RWPE1 (cell line): ENCODE data around the gene KCNMA1.

ENCODE experiments used
- CTCF ChIA-PET: fragments of 350-600 bp; sonication (Branson Sonifier 250); formaldehyde crosslinking; extraction: SDS; loops from one replicate; lab custom pipeline; 2021; lab: Yijun Ruan, JAX
- POLR2A ChIA-PET: fragments of 400-600 bp; formaldehyde crosslinking; extraction: SDS; loops from one replicate; lab custom pipeline; 2020; ENCODE audit warnings: antibody characterized with exemption; ENCODE audit not compliant: low non-redundant PET; lab: Yijun Ruan, JAX
- DNase-seq: peaks from one replicate; pipeline ENCODE4 v3.0.0; 2012; ENCODE audit warnings: low spot score
- H3K27ac ChIP-seq: fragments of 450-650 bp; 2 replicates; pipeline ENCODE4 v1.5.1; 2017
- TF ChIP-seq, protein P1 (sequence below): fragments of 450-650 bp; conservative IDR thresholded peaks from 2 replicates; pipeline ENCODE4 v1.5.1; 2017; ENCODE audit warnings: low read depth, mild to moderate bottlenecking

Gene KCNMA1

DNA sequence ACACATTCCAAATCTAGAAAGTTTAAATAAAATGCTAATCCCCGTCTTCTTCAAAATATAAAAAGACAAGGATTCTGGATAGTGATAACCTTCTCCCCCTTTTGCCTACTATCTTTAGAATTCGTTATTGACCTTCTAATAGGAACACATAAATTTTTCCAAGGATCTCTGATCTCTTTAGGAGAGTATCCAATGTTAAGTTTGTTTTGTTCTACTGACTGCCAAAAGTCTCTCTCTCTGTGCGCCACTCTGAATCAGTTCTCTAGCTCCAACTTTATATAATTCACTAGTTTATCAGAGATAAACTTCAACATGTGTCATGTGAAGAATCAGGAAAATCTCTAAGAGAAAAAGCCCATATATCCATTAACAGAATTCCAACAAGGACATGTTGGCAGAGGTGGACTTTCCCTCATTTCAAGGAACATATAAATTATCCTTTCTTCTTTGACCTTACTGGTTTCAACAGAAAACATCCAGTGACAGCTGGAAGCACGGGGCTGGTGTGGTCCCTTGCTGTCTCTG lies 615.6 kb downstream of the KCNMA1 start:
- TF ChIP-seq, protein P1, sequence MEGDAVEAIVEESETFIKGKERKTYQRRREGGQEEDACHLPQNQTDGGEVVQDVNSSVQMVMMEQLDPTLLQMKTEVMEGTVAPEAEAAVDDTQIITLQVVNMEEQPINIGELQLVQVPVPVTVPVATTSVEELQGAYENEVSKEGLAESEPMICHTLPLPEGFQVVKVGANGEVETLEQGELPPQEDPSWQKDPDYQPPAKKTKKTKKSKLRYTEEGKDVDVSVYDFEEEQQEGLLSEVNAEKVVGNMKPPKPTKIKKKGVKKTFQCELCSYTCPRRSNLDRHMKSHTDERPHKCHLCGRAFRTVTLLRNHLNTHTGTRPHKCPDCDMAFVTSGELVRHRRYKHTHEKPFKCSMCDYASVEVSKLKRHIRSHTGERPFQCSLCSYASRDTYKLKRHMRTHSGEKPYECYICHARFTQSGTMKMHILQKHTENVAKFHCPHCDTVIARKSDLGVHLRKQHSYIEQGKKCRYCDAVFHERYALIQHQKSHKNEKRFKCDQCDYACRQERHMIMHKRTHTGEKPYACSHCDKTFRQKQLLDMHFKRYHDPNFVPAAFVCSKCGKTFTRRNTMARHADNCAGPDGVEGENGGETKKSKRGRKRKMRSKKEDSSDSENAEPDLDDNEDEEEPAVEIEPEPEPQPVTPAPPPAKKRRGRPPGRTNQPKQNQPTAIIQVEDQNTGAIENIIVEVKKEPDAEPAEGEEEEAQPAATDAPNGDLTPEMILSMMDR = no peak
- no peak overlapping the region for H3K27ac ChIP-seq
- POLR2A ChIA-PET = no interaction called here
- DNase-seq = no peak
- CTCF ChIA-PET = no interaction called here

DNA sequence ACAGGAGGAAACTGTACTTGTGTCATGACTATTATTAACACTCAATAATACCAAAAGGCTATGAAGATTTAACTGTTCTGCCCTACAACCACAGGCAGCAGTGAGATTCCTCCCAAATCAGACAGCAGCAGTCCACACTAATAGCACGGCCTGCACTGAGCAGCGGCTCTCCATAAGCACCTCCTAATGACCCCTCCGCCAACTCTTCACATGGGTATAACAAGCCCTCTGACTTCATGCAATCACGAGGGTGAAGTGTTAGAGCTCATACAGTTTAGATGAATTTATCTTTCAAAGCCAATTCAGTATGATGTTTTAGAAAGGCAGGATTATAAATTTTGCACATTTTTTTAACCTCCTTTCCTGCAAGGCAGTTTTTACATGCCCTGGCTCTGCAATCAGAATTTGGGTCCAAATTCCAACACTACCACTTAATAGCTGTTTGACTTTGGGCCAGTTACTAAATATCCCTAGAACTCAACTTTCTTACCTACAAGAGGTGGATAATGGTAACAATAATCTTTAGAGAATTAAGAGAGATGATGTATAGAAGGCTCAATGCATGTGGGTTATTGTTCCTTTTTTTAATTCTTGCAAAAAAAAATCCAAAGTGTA lies 617.1 kb downstream of the KCNMA1 start:
- no peak overlapping the region for H3K27ac ChIP-seq
- TF ChIP-seq, protein P1 = no peak
- DNase-seq = no peak
- POLR2A ChIA-PET = no interaction called here
- CTCF ChIA-PET = interaction anchor here (0.5 to 1.0 kb wide), 3 partner anchors 11 to 1709 kb away, joined by 3 read pairs; no protein-coding TSS in a partner anchor

GRCh38 chr10:77016855-77017254 lies 620.8 kb downstream of the KCNMA1 start:
- DNase-seq = no peak

DNA sequence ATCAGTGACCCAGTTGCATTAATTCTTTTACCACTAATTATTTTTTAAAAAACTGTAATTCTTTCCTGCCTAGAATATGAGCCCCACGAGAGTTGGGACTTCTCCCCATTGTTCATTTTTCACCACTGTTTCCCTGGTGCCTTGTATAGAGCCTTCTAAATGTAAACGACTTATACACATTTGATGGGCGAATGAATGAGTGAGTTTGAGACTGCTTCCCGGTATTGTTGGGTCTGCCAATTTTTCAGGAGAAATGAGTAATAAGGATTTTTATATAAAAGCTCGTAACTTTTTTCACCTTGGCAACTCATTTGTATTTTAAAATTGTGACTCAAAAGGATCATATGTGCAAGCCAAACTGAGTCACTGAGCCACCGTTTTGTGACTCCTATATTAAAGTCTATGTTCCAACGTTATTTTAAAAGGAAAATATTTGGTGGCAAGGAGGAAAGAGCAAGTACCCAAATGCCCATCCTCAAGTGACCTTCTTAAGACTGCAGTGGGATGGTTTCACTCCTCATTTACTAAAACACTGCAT lies 621.3 kb downstream of the KCNMA1 start:
- DNase-seq = no peak
- H3K27ac ChIP-seq = no peak overlapping the region
- ChIA-PET POLR2A (no interaction called here), CTCF (interaction anchor here (0.6 kb wide), 1 partner anchor 1006 kb away, joined by 7 read pairs; no protein-coding TSS in a partner anchor)
- TF ChIP-seq, protein P1 = no peak

More at GRCh38 chr10:77016855-77017254, 620.8 kb downstream of the KCNMA1 start:
- TF ChIP-seq, protein P1 = no peak
- POLR2A ChIA-PET = no interaction called here
- CTCF ChIA-PET = interaction anchor here (0.6 kb wide), 1 partner anchor 1006 kb away, joined by 7 read pairs; no protein-coding TSS in a partner anchor
- H3K27ac ChIP-seq = no peak overlapping the region

DNA sequence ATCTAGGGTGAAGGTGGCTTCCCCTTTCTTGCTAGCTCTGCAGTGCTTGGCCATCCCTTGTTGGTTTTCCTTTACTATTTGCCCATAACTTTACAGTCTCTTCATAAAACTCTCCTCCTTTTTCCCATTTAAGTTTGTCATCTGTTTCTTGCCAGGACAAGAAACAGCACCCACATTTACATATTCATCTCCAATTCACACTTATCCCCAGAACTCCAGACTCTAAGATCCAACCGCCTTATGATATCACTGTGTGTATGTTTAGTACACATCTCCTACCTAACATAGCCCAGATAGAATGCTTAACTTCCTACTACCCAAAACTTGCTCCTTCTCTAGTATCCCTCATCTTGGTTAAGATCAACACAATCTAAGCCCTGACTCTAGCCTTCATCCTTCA lies 622.2 kb downstream of the KCNMA1 start:
- CTCF ChIA-PET = interaction anchor here (0.7 kb wide), 1 partner anchor 28 kb away, joined by 4 read pairs; no protein-coding TSS in a partner anchor
- H3K27ac ChIP-seq = no peak overlapping the region

More for the DNA sequence above, 622.2 kb downstream of the KCNMA1 start:
- TF ChIP-seq, protein P1 = no peak
- POLR2A ChIA-PET = no interaction called here
- DNase-seq = no peak
